Mucosa of gallbladder (tissue), 1 donor: ENCODE data around the gene IFNLR1. TPM values are rescaled to one million over a fixed set of nuclear protein-coding genes. Genes with fewer than 3 reads are reported as not detected.
A peak's percentile ranks its signal among the peaks of the same experiment; 100 is the strongest.

Experiments
- DNase-seq: peaks from one replicate; pipeline ENCODE4 v3.0.0-alpha.2; 2020; ENCODE audit warnings: low spot score
- total RNA-seq: library from RNA; stranded (reverse); gene quantifications from one replicate; pipeline ENCODE4 v1.2.1, GENCODE V29; 2021
- donor health status: DM: no; HTN: no; CAD: no.

The IFNLR1 gene
- total RNA-seq, 1 donor from 2014 or later, result 11.2 TPM

DNA sequence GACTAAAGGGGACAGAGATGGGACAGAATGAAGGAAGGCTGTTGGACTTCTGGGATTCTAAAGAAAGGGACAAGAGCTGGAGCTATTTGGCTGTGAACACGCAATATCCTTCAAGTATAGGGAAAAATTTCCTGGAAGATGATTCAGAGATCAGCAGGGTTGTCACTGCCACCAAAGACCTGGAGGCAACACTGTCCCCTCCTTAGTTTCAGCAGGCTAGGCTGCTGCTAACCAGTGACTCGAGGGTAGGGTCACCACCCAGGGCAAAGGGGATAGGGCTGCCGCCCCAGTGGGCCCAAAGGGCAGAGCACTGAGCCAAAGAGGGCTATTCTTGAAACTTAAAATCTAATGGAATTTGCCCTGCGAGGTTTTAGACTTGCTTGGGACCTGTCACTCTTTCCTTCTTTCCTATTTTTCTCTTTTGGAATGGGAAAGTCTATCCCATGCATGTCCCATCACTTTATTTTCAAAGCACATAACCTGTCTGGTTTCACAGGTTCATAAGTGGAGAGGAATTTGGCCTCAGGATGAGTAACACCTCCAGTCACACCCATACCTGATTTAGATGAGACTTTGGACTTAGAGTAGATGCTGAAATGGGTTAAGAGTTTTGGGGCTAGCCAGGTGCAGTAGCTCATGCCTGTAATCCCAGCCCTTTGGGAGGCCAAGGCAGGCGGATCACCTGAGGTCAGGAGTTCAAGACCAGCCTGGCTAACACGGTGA lies 11.9 kb downstream of the IFNLR1 start:
- no peak for DNase-seq

DNA sequence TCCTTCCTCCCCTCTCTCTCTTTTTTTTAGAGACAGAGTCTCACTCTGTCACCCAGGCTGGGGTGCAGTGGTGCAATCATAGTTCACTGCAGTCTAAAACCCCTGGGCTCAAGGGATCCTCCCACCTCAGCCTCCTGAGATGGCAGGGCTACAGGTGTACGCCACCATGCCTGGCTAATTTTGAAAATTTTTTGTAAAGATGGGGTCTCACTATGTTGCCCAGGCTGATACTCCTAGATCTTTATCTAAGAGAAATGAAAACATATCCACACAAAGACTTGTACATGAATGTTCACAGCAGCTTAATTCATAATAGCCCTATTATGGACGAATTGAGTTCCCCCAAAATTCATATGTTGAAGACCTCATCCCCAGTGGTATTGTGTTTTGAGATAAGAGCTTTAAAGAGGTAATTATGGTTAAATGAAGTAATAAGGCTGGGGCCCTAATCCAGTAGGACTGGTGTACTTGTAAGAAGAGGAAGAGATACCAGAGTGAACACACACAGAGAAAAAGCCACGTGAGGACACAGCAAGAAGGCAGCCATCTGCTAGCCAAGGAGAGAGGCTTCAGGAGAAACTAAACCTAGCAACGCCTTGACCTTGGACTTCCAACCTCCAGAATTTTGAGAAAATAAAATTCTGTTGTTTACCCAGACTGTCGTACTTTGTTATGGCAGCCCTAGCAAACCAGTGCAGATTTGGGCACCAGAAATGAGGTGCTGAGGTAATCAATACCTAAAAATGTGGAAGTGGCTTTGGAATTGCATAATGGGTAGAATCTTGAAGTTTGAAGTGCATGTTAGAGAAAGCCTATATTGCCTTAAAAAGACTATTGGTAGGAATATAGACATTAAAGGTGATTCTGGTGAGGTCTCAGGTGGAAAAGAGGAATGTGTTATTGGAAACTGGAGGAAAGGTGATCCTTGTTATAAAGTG lies 13.2 kb downstream of the IFNLR1 start:
- no peak for DNase-seq

DNA sequence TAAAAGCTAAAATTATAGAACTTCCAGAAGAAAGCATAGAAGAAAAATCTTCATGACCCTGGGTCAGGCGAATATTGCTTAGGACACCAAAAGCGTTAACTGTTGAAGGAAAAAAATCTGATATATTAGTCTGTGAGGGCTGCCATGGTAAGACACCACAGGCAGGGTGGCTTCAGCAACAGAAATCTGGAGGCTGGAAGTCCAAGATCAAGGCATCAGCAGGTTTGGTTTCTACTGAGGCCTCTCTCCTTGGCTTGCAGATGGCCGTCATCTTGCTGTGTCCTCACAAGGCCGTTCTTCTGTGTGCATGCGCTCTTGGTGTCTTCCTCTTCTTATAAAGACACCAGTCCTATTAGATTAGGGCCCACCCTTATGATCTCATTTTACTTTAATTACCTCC lies 14.5 kb downstream of the IFNLR1 start:
- no peak for DNase-seq

DNA sequence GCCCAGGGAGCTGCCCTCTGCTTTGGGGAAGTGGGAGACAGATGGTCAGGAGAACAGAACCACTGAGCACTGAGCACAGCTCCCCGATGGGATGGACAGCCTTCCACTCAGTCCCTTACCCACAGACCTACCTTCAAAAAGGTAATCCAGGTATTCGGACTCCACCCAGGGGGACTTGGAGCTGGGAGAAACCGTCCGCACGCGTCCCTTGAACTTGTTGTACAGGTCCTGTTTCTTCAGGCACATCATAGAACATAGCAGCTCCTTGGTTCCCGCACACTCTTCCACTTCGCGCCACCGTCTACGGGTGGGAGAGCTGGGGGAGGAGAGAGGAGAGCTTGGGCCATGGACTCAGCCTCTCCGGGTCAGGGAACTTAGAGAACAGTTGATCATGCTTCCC lies 17.8 kb downstream of the IFNLR1 start:
- DNase-seq, result no peak

DNA sequence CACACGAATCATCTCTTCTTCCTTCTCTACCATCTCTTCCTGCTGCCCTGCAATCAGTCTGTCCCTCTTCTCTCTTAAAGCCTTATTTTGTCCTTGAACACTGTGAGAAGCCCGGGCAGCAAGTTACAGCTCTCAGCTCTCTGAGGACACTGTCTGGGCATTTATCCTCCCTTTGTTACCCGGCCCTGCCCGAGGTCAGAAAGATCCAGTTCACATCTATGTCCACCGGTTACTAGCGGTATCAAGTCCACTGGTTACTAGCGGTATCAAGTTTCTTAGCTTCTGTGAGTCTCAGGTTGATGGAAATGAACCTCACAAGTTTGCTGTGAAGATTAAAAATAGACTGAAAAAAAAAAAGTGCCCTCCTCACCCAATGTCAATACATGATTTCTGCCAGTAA lies 18.8 kb downstream of the IFNLR1 start:
- no peak for DNase-seq

DNA sequence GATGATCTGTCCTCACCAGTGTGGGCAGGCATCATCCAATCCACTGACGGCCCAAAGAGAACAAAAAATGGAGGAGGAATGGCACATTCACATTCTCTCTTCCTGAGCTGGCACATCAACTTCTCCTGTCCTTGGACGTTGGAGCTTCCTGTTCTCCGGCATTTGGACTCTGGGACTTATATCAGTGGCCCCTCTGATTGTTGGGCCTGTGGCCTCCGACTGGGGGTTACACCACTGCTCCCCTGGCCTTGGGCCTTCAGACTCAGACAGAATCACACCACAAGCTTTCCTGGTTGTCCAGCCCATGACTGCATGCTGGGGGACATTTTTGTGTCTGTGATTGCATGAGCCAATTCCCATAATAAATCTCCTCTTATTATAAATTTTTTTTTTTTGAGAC lies 20.1 kb downstream of the IFNLR1 start:
- DNase-seq, result no peak

DNA sequence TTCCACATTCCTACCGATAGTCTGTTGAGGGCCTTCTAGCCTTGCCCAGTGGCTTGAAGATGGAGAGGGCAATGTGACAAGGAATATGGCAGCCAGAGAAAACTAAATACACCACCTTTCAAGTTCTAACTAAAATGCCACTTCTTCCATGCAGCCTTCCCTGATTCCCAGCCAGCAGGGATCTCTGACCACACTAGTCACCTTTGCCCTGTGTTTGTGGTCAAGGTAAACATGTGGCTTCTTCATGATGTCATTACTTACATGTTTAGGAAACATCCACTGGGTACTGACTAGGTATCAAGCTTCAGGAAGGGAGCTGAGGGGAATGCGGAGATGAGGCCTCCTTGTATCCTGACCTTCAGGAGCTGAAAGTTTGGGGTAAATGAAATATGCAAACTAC lies 21.6 kb downstream of the IFNLR1 start:
- DNase-seq, result no peak

DNA sequence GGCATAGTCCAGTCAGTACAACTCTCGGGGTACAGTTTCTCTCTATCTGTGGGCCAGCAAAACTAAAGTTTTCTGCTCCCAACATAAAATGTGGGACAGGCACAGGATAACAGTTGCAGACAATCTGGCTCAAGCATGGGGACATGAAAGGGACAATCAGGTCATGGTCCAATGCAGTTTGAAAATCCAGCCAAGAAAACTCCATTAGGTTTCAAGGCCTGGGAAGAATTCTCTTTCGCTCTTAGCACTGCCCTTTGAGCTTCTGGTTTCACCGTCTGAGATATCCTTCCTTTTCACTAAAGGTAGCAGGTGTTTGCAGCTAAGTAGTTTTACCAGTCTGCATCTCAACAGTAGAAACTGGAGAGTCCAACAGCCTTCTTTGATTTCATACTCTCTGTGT lies 23.1 kb downstream of the IFNLR1 start:
- DNase-seq, result no peak

DNA sequence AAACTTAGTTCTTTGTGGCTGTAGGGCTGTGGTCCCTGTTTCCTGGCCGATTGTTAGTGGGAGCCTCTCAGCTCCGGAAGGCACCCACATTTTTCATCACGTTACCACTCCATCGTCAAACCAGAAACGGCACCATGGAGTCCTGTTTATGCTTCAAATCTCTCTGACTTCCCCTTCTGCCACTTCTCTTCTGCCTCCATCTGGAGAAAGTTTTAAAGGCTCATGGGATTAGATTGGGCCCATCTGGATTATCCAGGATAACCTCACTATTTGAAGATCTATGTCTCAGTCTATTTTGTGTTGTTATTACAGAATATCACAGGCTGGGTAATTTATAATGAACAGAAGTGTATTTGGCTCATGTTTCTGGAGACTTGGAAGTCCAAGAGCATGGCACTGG lies 24.9 kb downstream of the IFNLR1 start:
- DNase-seq, result no peak

DNA sequence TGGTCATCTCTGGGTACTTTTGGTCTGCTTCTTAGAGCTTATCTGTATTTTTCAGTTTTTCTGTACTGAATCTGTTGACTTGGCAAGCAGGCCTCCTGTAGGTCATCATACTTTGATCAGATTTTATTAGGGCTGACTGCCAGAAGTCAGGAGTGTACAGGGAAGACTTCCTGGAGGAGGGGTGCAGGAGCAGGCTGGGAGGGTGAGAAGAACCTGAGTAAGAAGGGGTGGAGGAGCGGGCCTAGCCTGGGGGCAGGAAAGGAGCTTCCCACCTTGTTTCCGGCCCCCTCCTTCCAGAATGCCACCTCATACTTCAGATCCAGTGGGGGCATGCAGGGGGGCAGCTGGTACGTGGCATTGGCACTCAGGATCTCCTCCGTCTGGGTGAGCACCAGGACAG lies 25.8 kb downstream of the IFNLR1 start:
- DNase-seq, result peak; percentile 37

DNA sequence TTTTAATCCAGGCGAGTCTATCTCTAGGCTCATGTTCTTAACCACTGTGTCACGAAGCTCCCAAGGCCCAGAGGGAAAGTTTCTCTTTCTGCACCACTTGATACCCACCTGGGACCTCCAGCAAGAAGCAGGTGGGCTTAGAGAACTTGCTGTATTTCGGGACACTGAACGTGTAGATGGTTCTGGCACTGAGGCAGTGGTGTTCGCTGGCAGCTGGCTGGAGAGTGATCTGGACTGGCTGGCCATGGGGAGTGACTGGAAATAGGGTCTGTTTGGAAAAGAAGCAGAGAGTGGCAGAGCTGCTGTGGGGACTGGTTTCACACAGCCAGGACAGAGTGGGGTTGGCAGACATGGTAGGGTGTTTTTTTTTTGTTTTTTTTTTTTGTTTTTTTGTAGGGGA lies 27.7 kb downstream of the IFNLR1 start:
- no peak for DNase-seq

DNA sequence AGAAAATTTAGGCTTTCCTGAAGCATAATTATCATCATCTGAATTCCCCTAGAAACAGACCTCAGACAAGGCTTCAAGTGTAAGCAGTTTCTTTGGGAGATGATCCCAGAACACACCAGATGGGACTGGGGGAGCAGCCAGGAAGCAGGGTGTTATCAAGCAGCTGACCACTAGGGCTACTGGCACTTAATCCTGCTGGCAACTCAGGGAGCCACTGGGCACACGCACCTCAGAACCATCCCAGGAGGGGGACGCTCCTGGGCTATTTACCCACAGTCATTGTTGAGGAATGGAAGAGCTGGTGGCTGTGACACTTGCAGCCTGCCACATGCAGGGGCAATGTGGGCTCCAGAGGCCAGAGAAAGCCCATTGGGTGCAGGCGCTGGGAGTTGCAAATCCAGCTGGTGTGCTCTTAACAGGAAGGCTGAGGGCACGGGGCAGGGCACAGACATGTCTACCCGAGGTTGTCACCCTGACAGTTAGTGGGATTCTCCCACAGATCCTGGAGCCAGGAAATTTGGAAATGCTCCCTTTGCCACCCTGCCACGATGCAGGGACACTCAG lies 29.1 kb downstream of the IFNLR1 start:
- DNase-seq, result no peak

DNA sequence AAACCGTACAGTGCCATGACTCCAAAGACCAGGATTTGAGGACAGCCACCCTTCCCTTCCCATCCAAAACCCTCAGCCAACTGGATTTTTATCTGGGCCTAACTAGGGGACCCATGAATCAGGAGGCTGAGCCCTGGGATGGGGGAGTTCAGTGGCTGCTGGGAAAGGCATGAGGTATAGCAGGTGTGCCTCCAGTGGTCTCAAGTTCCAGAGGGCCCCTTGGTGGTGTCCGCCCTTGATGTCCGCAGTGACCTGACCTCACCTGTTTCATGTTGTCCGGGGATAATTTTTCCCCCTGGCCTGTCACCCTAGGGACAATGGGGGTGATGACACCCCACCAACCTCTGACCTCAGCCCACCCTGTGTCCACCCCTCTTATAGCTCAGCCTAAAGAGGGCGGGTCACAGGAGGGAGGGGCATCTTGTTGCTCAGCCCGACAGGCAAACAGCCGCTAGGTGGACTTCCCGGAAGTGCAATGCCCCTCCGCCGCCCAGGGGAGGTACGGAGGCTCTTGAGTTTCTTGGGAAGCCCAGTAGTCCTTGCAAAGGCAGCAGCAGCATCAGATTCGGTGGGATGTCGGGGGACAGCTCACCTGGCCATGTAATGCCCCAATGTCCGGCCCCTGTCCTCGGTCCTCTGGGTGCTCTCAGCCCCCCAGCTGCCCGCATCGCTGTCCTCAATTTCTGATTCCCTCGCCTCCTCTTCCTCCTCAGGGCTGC lies 30.4 kb downstream of the IFNLR1 start:
- no peak for DNase-seq

DNA sequence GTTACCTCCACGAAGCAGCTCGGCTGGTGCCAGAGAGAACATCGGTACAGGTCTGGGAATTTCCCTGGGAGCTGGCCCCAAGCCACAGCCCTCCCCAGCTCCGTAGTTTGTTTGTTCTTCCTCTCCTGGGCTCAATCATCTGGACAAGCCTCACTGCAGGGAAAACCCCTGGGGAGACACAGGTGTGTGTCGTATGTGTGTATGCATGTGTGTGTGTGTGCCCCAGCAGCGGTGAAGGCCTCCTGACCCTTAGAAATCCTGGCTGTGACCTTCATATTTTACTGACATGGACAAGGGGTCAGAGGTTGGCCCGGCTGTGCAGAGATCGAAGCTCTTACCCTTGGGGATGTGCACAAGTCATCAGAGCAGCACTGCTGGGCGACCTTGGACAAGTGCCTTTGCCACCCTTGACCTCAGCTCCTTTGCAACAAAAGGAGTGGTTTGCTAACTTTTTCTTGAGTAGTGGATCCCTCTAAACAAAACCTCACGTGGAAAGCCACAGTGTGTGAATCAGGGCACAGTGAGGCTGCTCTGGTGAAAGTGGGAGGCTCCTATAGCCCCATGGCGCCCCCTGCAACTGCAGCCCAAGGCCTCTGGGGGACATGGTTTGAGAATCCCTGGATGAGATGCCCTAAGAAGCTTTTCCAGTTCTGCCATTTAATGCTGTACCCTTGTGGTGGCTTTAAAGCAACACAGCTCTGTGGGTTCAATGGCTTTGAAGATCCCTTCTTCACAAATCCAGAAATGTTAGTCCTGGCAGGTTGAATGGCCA lies 31.9 kb downstream of the IFNLR1 start:
- DNase-seq, result peak; percentile 30

DNA sequence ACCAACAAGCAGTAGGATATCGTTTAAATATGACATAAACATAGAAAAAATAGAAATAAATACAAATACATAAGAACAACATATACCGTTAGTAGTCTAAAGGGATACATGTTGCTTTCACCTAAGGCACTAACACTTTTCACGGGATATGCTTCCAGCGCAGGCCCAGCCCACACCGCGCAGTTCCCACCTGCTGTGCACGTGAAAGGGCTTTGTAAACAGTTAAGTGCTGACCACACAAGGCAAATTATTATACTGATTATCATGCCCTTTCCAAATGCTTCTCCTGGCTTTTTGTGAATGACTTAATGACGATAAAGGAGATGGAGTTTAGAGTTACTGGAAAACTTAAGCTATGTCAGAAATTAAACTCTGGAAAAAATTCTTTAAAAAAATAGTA lies 32.9 kb downstream of the IFNLR1 start:
- DNase-seq, result no peak

DNA sequence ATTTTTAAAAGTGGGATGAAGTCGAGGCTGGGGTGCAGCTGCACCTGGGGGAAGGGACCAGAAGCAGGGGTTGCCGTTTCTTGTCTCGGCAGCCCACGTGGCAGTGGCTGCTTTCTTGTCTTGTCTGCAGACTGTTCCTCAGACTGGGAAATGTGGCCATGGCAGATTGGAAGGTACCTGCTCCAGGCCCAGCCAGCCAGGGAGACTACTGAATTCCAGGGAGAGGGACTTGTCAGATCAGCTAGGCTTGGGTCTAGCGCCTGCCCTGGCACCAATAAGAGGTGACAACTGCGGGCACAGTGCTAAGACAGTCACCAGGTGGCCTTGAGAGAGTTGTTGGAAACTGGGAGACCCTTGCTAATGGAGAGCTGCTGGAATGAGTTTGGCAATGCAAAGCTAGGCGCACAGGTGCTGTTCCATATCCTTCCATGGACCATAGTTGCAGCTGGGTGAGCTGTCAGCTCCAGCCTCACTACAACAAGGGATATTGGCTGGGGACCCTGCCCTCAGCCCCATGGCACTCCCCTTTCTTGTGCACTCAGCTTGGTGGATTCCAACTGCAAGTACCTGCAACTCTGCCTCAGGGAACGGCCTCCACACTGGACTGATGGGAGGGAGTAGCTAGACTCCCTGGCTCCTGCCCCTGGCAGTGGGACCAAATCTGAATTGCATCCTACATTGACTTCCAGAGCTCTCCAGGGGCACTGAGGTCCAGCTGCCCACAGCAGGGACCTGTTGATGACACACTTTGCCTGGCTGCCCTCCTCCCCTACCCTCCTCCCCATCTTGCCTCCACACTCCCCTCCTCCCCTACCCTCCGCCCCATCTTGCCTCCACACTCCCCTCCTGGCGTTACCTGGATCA lies 34.2 kb downstream of the IFNLR1 start:
- no peak for DNase-seq

DNA sequence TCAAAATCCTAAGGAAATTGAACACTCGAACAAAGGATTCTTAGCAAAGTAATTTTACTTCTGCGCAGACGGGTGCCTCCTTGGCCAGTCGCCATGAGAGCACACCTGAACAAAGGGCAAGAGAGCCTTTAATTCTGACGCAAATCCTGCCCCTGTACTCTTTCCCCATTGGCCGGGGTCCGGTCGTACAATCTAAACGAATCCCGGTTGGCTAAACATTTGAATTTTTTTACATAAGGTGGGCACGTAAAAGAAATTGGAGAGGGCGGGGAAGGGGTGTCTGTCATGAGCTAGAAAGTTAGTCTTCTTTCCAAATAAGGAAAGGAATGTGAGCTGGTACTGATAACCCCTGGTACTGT lies 35.9 kb downstream of the IFNLR1 start:
- DNase-seq, result peak; percentile 60

DNA sequence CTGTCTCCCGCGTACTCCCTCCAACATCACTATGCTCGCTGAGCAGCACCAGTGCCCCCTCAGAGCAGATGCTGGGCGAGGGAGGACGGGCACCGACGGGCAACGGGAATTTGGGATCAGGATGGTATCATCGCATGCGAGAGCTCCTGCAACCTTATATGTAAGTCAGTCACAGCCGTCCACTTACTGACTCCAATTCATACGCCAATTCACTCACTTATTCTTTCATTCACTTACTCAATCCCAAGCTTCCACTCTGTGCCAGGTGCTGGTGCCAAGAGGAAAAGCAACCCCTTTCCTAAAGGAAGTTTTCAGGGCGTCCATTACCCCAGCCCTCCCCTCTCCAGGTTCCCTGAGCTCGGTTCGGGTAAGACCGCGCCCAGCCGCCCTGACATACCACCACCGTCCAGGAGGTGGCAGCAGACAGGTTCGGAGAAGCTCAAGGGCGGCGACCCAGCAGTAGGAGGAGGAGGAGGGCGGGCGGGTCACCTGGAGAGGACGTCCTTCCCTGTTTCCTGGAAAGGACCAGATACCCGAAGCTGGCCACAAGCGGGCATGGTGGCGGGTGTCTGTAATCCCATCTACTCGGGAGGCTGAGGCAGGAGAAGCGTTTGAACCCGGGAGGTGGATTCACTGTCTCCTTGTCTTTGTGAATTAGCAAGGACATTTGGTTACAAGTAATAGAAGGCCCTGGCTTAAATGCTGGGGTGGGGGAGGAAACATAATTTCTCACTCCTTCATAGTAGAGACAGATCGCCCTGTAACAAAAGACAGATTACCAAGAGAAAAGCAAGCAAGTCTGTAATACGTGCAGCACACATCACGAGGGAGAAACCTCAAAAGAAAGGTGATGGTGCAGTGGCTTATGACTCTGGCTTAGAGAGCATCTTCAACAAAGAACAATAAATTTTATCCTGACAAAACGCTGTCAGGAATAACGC lies 36.6 kb downstream of the IFNLR1 start:
- DNase-seq, result peak; percentile 93

DNA sequence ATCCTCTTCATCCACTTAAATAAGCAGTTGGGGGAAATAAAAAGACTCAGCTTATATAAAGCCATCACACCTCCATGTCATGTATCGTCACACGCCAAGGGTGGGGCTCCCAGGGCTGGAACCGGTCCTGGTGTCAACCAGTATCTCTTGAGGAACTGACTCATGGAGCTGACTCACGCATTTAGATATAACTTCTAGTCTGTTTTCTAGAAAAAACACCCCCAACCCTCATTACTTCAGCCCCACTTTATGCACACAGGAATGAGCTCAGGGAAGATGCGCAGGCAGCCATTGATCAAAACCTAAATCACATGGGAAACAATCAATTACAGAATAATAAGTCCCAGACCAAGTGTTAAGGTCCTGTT lies 37.2 kb downstream of the IFNLR1 start:
- DNase-seq, result peak; percentile 72
